SK-N-SH (cell line): ENCODE results near the gene TSPAN10. TPM values are rescaled to one million over a fixed set of nuclear protein-coding genes. Genes with fewer than 3 reads are reported as not detected.

Experiments used
- CTCF ChIA-PET: fragments of 300-600, 350-600 bp; formaldehyde crosslinking; extraction: SDS; loops from one replicate; lab custom pipeline; 2021; lab: Yijun Ruan, JAX
- POLR2A ChIA-PET: fragments of 350-600 bp; sonication (Branson Sonifier 250); formaldehyde crosslinking; extraction: SDS; loops from one replicate; lab custom pipeline; 2020; ENCODE audit warnings: antibody characterized with exemption, inconsistent platforms; lab: Yijun Ruan, JAX
- DNase-seq: peaks from one replicate; pipeline ENCODE4 v3.0.0; 2012
- H2AFZ ChIP-seq: fragments of 200-600 bp; sonication (generic); 2 replicates; pipeline ENCODE4 v1.8.1; 2016; ENCODE audit warnings: antibody characterized with exemption, mild to moderate bottlenecking, low read depth
- H3F3A ChIP-seq: fragments of 200-600 bp; sonication (generic); replicated peaks from 2 replicates; pipeline ENCODE3; 2016; ENCODE audit warnings: antibody characterized with exemption, mild to moderate bottlenecking; ENCODE audit not compliant: insufficient read depth
- H3K27ac ChIP-seq, 2 experiments: fragments of 200-500 bp in 1 of 2; fragments of 200-600 bp in 1 of 2; sonication (Bioruptor generic) in 1 of 2; sonication (generic), shearing (Covaris generic) in 1 of 2; 2 replicates each; pipeline versions ENCODE4 v1.5.1 to v1.6.1; 2014 to 2016; ENCODE audit warnings: low read depth in 2 of 2, inconsistent platforms in 1 of 2, low read length in 1 of 2, mild to moderate bottlenecking in 1 of 2, mixed read lengths in 1 of 2
- H3K27me3 ChIP-seq: fragments of 200-600 bp; sonication (generic), shearing (Covaris generic); 2 replicates; pipeline ENCODE4 v1.6.1; 2016; ENCODE audit warnings: mixed run types; ENCODE audit not compliant: insufficient read depth
- H3K36me3 ChIP-seq, 2 experiments: fragments of 200-500 bp in 1 of 2; fragments of 200-600 bp in 1 of 2; sonication (Bioruptor generic) in 1 of 2; sonication (generic) in 1 of 2; replicated peaks in 1 of 2; 2 replicates each; pipeline versions ENCODE3 to v1.5.1; 2014 to 2016; ENCODE audit warnings: low read length in 1 of 2, mild to moderate bottlenecking in 1 of 2; ENCODE audit not compliant: insufficient read depth in 2 of 2, control insufficient read depth in 1 of 2
- H3K4me1 ChIP-seq, 2 experiments: fragments of 200-500 bp in 1 of 2; fragments of 200-600 bp in 1 of 2; sonication (Bioruptor generic) in 1 of 2; sonication (generic), shearing (Covaris generic) in 1 of 2; 2 replicates each; pipeline versions ENCODE4 v1.5.1 to v1.6.1; 2014 to 2016; ENCODE audit warnings: low read depth in 1 of 2, low read length in 1 of 2, mixed run types in 1 of 2; ENCODE audit not compliant: insufficient read depth in 2 of 2, control insufficient read depth in 1 of 2
- H3K4me2 ChIP-seq: fragments of 200-600 bp; sonication (generic), shearing (Covaris generic); 2 replicates; pipeline ENCODE4 v1.6.1; 2017; ENCODE audit warnings: mixed run types
- H3K4me3 ChIP-seq, 2 experiments: fragments of 200-500 bp in 1 of 2; fragments of 200-600 bp in 1 of 2; sonication (Bioruptor generic) in 1 of 2; sonication (generic), shearing (Covaris generic) in 1 of 2; 2 replicates each; pipeline versions ENCODE4 v1.5.1 to v1.8.1; 2014 to 2016; ENCODE audit warnings: low read depth in 2 of 2, inconsistent platforms in 1 of 2, low read length in 1 of 2, mild to moderate bottlenecking in 1 of 2, mixed read lengths in 1 of 2, moderate library complexity in 1 of 2
- H3K79me2 ChIP-seq: fragments of 200-600 bp; sonication (generic); 2 replicates; pipeline ENCODE4 v1.8.1; 2017; ENCODE audit warnings: mild to moderate bottlenecking; ENCODE audit not compliant: insufficient read depth
- H3K9ac ChIP-seq: fragments of 200-600 bp; sonication (generic); 2 replicates; pipeline ENCODE4 v1.6.1; 2017; ENCODE audit warnings: mixed run types
- H3K9me2 ChIP-seq: fragments of 200-600 bp; sonication (generic); 2 replicates; pipeline ENCODE4 v1.6.1; 2017; ENCODE audit warnings: mixed run types
- H3K9me3 ChIP-seq: fragments of 200-600 bp; sonication (generic); 2 replicates; pipeline ENCODE4 v1.6.1; 2017; ENCODE audit warnings: mixed run types, mild to moderate bottlenecking, moderate library complexity
- H4K20me1 ChIP-seq: fragments of 200-600 bp; sonication (generic); 2 replicates; pipeline ENCODE4 v1.6.1; 2017; ENCODE audit warnings: mild to moderate bottlenecking, mixed run types; ENCODE audit not compliant: insufficient read depth
- FOXJ3 ChIP-seq: sonication (generic); formaldehyde crosslinking; IDR thresholded peaks from 2 replicates; pipeline ENCODE4 v1.5.1; 2020; ENCODE audit warnings: mild to moderate bottlenecking, missing genetic modification reagents
- GABPA ChIP-seq: IDR thresholded peaks from 2 replicates; pipeline ENCODE4 v1.4.0; 2012; ENCODE audit warnings: low read depth, mild to moderate bottlenecking
- POLR2AphosphoS5 ChIP-seq: IDR thresholded peaks from 2 replicates; pipeline ENCODE4 v1.6.1; 2012; ENCODE audit warnings: low read depth, low read length
- RAD21 ChIP-seq: IDR thresholded peaks from 2 replicates; pipeline ENCODE4 v1.6.1; 2012; ENCODE audit warnings: mild to moderate bottlenecking, low read length
- RCOR1 ChIP-seq: fragments of 150-350 bp; IDR thresholded peaks from 2 replicates; pipeline ENCODE4 v1.6.1; 2017; ENCODE audit warnings: antibody characterized with exemption, low read length
- TAF1 ChIP-seq: IDR thresholded peaks from 2 replicates; pipeline ENCODE4 v1.6.1; 2012; ENCODE audit warnings: low read depth, mild to moderate bottlenecking, low read length, moderate library complexity, borderline replicate concordance
- TEAD4 ChIP-seq: IDR thresholded peaks from 2 replicates; pipeline ENCODE4 v1.4.0; 2012; ENCODE audit warnings: mild to moderate bottlenecking, borderline replicate concordance; ENCODE audit not compliant: insufficient read depth
- WGBS: methylation state at CpG from one replicate; pipeline ENCODE4 v1.1.6; 2017; ENCODE audit warnings: low lambda C conversion rate; 5-methylcytosine and 5-hydroxymethylcytosine counted together
- polyA plus RNA-seq, 3 experiments: library from polyadenylated mRNA; depleted of rRNA; stranded (reverse); fragments of >200 nt; gene quantifications; 2 replicates each; pipeline ENCODE4 v1.2.3, GENCODE V29; 2012
- TF ChIP-seq, protein P1 (sequence below): fragments of 150-350 bp; IDR thresholded peaks from 2 replicates; pipeline ENCODE4 v1.6.1; 2016; ENCODE audit warnings: mild to moderate bottlenecking, low read depth, low read length
- TF ChIP-seq, protein P2 (sequence below): IDR thresholded peaks from 2 replicates; pipeline ENCODE4 v1.4.0; 2012; ENCODE audit warnings: low read depth, borderline replicate concordance
- TF ChIP-seq, protein P3 (sequence below): IDR thresholded peaks from 2 replicates; pipeline ENCODE4 v1.6.1; 2012; ENCODE audit warnings: mild to moderate bottlenecking, low read depth, low read length, moderate library complexity
- TF ChIP-seq, protein P4 (sequence below): IDR thresholded peaks from 2 replicates; pipeline ENCODE4 v1.4.0; 2012; ENCODE audit warnings: low read depth

TSPAN10 gene
- polyA plus RNA-seq, 1 of the 3 experiments (the other 2 are of a cell fraction) = 6.0 TPM

DNA sequence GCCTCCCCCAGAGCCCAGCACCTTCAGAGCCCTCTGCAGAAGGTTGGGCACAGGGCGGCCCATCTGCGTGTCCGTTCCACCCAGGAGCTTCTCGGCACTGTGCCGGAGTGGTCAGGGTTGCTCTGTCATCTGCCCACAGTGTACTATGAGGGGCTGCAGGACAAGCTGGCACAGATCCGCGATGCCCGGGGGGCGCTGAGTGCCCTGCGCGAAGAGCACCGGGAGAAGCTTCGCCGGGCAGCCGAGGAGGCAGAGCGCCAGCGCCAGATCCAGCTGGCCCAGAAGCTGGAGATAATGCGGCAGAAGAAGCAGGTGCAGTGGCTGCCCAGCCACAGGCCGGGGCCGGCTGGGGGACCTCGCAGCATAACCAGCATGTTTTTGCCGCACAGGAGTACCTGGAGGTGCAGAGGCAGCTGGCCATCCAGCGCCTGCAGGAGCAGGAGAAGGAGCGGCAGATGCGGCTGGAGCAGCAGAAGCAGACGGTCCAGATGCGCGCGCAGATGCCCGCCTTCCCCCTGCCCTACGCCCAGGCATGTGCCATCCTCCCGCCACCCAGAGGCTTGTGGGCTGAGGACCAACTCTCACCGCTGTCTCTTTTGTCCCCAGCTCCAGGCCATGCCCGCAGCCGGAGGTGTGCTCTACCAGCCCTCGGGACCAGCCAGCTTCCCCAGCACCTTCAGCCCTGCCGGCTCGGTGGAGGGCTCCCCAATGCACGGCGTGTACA lies 59.4 kb downstream of the TSPAN10 start:
- Histone ChIP-seq H3K9me3 (no peaks in the 10 kb centered on the region), H3K9me2 (no peaks in the 10 kb centered on the region), H3K4me3 (no peak overlapping the region), H3K9ac (no peak overlapping the region), H2AFZ (no peak overlapping the region), H4K20me1 (peaks cover 49% of the 10 kb centered on the region), H3K79me2 (peaks cover 91% of the 10 kb centered on the region), H3K27me3 (no peaks in the 10 kb centered on the region), H3K4me1 (peaks cover 5 to 8% of the 10 kb centered on the region in 2 experiments; a peak in 2 of 4 replicates), H3F3A (peaks cover 38% of the 10 kb centered on the region), H3K4me2 (no peak overlapping the region), H3K27ac (no peak overlapping the region), H3K36me3 (peaks cover 47 to 81% of the 10 kb centered on the region in 2 experiments)
- TF ChIP-seq TAF1 = no peak
- no peak for DNase-seq
- ChIA-PET CTCF (interaction anchor here (1.5 to 1.8 kb wide), 2 partner anchors 17 to 21 kb away, joined by 3 to 9 read pairs; no protein-coding TSS in a partner anchor), POLR2A (interaction anchor here (0.6 to 1.3 kb wide), 2 partner anchors 13 to 29 kb away, joined by 5 to 6 read pairs; partner anchors contain the start of genes ARL16 and HGS)
- 93% methylated on average over 39 of the region's 40 CpGs for WGBS

DNA sequence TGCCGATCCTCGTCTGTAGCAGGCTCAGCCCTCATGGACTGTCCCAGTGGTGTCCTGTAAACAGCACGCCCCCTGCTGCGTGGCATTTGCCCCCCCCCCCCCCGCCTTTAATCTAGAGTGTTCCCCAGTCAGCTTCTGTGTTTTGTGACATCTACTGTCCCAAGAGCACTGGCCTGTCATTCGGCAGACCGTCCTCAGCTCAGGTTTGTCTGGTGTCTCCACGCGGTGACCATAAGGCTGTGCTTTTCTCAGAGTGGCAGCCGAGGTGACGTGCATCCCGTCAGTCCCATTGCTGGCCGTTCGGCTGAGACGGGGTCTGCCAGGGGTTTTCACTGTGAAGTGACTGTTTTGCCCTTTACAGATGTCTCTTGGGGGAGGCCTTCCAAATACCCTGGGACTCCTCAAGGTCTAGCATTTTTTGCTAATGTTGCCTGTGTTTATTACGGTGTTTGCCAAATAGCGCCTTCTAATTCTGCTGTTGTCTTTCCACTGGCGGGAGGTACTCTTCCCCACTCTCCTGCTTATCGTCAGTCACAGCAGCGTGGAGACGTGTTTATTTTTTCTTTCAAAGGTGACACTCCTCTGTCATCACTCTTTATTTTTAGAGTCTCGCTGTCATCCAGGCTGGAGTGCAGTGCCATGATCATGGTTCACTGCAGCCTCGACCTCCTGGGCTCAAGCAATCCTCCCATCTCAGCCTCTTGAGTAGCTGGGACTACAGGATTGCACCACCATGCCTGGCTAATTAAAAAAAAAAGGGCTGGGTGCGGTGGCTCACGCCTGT lies 60.5 kb downstream of the TSPAN10 start:
- Histone ChIP-seq H3K9ac (no peak overlapping the region), H3K4me3 (no peak overlapping the region), H3K79me2 (peaks cover 92% of the 10 kb centered on the region), H3K4me1 (peaks cover 14 to 19% of the 10 kb centered on the region in 2 experiments; a peak in 2 of 4 replicates), H3K27me3 (no peaks in the 10 kb centered on the region), H3K36me3 (peaks cover 58 to 74% of the 10 kb centered on the region in 2 experiments), H3K27ac (no peak overlapping the region), H3K9me2 (no peaks in the 10 kb centered on the region), H2AFZ (no peak overlapping the region), H3F3A (peaks cover 48% of the 10 kb centered on the region), H3K9me3 (no peaks in the 10 kb centered on the region), H3K4me2 (no peak overlapping the region), H4K20me1 (peaks cover 54% of the 10 kb centered on the region)
- ChIA-PET CTCF (no interaction called here), POLR2A (interaction anchor here (1.5 kb wide), 1 partner anchor 32 kb away, joined by 3 read pairs; no protein-coding TSS in a partner anchor)
- TF ChIP-seq, protein P1, sequence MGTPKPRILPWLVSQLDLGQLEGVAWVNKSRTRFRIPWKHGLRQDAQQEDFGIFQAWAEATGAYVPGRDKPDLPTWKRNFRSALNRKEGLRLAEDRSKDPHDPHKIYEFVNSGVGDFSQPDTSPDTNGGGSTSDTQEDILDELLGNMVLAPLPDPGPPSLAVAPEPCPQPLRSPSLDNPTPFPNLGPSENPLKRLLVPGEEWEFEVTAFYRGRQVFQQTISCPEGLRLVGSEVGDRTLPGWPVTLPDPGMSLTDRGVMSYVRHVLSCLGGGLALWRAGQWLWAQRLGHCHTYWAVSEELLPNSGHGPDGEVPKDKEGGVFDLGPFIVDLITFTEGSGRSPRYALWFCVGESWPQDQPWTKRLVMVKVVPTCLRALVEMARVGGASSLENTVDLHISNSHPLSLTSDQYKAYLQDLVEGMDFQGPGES = no peak
- TF ChIP-seq POLR2AphosphoS5 = no peak
- no peak for TF ChIP-seq FOXJ3 (CRISPR knock-in tag)
- TF ChIP-seq, protein P2, sequence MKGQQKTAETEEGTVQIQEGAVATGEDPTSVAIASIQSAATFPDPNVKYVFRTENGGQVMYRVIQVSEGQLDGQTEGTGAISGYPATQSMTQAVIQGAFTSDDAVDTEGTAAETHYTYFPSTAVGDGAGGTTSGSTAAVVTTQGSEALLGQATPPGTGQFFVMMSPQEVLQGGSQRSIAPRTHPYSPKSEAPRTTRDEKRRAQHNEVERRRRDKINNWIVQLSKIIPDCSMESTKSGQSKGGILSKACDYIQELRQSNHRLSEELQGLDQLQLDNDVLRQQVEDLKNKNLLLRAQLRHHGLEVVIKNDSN = no peak
- TF ChIP-seq, protein P3, sequence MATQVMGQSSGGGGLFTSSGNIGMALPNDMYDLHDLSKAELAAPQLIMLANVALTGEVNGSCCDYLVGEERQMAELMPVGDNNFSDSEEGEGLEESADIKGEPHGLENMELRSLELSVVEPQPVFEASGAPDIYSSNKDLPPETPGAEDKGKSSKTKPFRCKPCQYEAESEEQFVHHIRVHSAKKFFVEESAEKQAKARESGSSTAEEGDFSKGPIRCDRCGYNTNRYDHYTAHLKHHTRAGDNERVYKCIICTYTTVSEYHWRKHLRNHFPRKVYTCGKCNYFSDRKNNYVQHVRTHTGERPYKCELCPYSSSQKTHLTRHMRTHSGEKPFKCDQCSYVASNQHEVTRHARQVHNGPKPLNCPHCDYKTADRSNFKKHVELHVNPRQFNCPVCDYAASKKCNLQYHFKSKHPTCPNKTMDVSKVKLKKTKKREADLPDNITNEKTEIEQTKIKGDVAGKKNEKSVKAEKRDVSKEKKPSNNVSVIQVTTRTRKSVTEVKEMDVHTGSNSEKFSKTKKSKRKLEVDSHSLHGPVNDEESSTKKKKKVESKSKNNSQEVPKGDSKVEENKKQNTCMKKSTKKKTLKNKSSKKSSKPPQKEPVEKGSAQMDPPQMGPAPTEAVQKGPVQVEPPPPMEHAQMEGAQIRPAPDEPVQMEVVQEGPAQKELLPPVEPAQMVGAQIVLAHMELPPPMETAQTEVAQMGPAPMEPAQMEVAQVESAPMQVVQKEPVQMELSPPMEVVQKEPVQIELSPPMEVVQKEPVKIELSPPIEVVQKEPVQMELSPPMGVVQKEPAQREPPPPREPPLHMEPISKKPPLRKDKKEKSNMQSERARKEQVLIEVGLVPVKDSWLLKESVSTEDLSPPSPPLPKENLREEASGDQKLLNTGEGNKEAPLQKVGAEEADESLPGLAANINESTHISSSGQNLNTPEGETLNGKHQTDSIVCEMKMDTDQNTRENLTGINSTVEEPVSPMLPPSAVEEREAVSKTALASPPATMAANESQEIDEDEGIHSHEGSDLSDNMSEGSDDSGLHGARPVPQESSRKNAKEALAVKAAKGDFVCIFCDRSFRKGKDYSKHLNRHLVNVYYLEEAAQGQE = no peak
- TF ChIP-seq GABPA = no peak
- no peak for TF ChIP-seq RCOR1
- TF ChIP-seq, protein P4, sequence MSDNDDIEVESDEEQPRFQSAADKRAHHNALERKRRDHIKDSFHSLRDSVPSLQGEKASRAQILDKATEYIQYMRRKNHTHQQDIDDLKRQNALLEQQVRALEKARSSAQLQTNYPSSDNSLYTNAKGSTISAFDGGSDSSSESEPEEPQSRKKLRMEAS = no peak
- TF ChIP-seq TAF1 = no peak
- TF ChIP-seq TEAD4 = no peak
- no peak for TF ChIP-seq RAD21
- WGBS = 97% methylated on average over 25 of the region's 25 CpGs
- DNase-seq = no peak
